HepG2 (cell line): ENCODE measurements around the gene CCDC80. TPM values are rescaled to one million over a fixed set of nuclear protein-coding genes. Genes with fewer than 3 reads are reported as not detected.

ENCODE experiments used
- ASH2L ChIP-seq: fragments of 300-600, 200-600 bp; sonication (generic); IDR thresholded peaks from 2 replicates; pipeline ENCODE4 v1.7.0; 2017; ENCODE audit warnings: low read depth, mild to moderate bottlenecking, moderate library complexity, mixed read lengths, low read length; ENCODE audit not compliant: insufficient read length
- BRD4 ChIP-seq: sonication (generic); formaldehyde crosslinking; IDR thresholded peaks from 2 replicates; pipeline ENCODE4 v1.4.0; 2020; ENCODE audit warnings: missing genetic modification reagents
- EEA1 ChIP-seq: sonication (generic); formaldehyde crosslinking; IDR thresholded peaks from 2 replicates; pipeline ENCODE4 v1.5.1; 2020; ENCODE audit warnings: mild to moderate bottlenecking, missing genetic modification reagents, borderline replicate concordance
- FOSL1 ChIP-seq: sonication (generic); formaldehyde crosslinking; IDR thresholded peaks from 2 replicates; pipeline ENCODE4 v1.9.0; 2021; ENCODE audit warnings: missing genetic modification reagents, borderline replicate concordance
- GPN1 ChIP-seq: sonication (generic); formaldehyde crosslinking; IDR thresholded peaks from 2 replicates; pipeline ENCODE4 v1.5.1; 2020; ENCODE audit warnings: missing genetic modification reagents, borderline replicate concordance
- HDAC1 ChIP-seq: sonication (generic); formaldehyde crosslinking; IDR thresholded peaks from 2 replicates; pipeline ENCODE4 v1.5.1; 2020; ENCODE audit warnings: mild to moderate bottlenecking, missing genetic modification reagents
- HHEX ChIP-seq: IDR thresholded peaks from 2 replicates; pipeline ENCODE4 v1.6.1; 2016; ENCODE audit warnings: control low read depth
- KDM5A ChIP-seq: fragments of 200-600 bp; sonication (generic); IDR thresholded peaks from 2 replicates; pipeline ENCODE4 v1.7.0; 2018; ENCODE audit warnings: antibody characterized with exemption, mild to moderate bottlenecking, low read length, borderline replicate concordance
- MTERF4 ChIP-seq: sonication (generic); formaldehyde crosslinking; IDR thresholded peaks from 2 replicates; pipeline ENCODE4 v1.8.0; 2023; ENCODE audit warnings: mild to moderate bottlenecking, missing genetic modification reagents
- NFKB2 ChIP-seq: sonication (generic); formaldehyde crosslinking; IDR thresholded peaks from 2 replicates; pipeline ENCODE4 v1.4.0; 2020; ENCODE audit warnings: missing genetic modification reagents, borderline replicate concordance
- NPAS2 ChIP-seq: sonication (generic); formaldehyde crosslinking; IDR thresholded peaks from 2 replicates; pipeline ENCODE4 v1.8.0; 2022; ENCODE audit warnings: mild to moderate bottlenecking, missing genetic modification reagents, borderline replicate concordance
- PAF1 ChIP-seq: IDR thresholded peaks from 2 replicates; pipeline ENCODE4 v1.6.1; 2016; ENCODE audit warnings: missing genetic modification reagents, missing compliant biosample characterization
- REL ChIP-seq: sonication (generic); formaldehyde crosslinking; conservative IDR thresholded peaks from 2 replicates; pipeline ENCODE4 v1.8.0; 2022; ENCODE audit warnings: mild to moderate bottlenecking, missing genetic modification reagents, moderate library complexity
- REST ChIP-seq, 2 experiments: IDR thresholded peaks; 2 replicates each; pipeline ENCODE4 v1.6.1; 2011 to 2012; ENCODE audit warnings: low read length in 2 of 2, borderline replicate concordance in 1 of 2, low read depth in 1 of 2, mild to moderate bottlenecking in 1 of 2, moderate library complexity in 1 of 2
- UBTF ChIP-seq: sonication (generic); formaldehyde crosslinking; IDR thresholded peaks from 2 replicates; pipeline ENCODE4 v1.4.0; 2020; ENCODE audit warnings: mild to moderate bottlenecking, missing genetic modification reagents
- ZBTB42 ChIP-seq: sonication (generic); formaldehyde crosslinking; IDR thresholded peaks from 2 replicates; pipeline ENCODE4 v1.5.0; 2020; ENCODE audit warnings: mild to moderate bottlenecking, missing genetic modification reagents
- ZBTB43 ChIP-seq: sonication (generic); formaldehyde crosslinking; conservative IDR thresholded peaks from 2 replicates; pipeline ENCODE4 v1.4.0; 2020; ENCODE audit warnings: missing genetic modification reagents
- ZFP82 ChIP-seq: sonication (generic); formaldehyde crosslinking; IDR thresholded peaks from 2 replicates; pipeline ENCODE4 v1.5.1; 2020; ENCODE audit warnings: mild to moderate bottlenecking, missing genetic modification reagents, borderline replicate concordance
- ZNF121 ChIP-seq: sonication (generic); formaldehyde crosslinking; IDR thresholded peaks from 2 replicates; pipeline ENCODE4 v1.5.0; 2020; ENCODE audit warnings: mild to moderate bottlenecking, missing genetic modification reagents
- ZNF546 ChIP-seq: sonication (generic); formaldehyde crosslinking; conservative IDR thresholded peaks from 2 replicates; pipeline ENCODE4 v1.8.1; 2023; ENCODE audit warnings: mild to moderate bottlenecking, missing genetic modification reagents
- ZSCAN20 ChIP-seq: sonication (generic); formaldehyde crosslinking; IDR thresholded peaks from 2 replicates; pipeline ENCODE4 v1.4.0; 2020; ENCODE audit warnings: missing genetic modification reagents, mild to moderate bottlenecking, borderline replicate concordance
- polyA plus RNA-seq, 8 experiments: library from polyadenylated mRNA; depleted of rRNA in 3 of 8; stranded (reverse) in 7 of 8; unstranded in 1 of 8; fragments of >200 nt; fragmentation: Illumina TruSeq in 4 of 8; extraction: Trizol in 4 of 8; gene quantifications; 2 replicates each; pipeline versions ENCODE4 v1.2.1 to v1.2.3, GENCODE V29; 2011 to 2016; ENCODE audit warnings: low read depth in 4 of 8, missing spikeins in 1 of 8, mixed read lengths in 1 of 8; ENCODE audit not compliant: insufficient read depth in 1 of 8
- total RNA-seq, 5 experiments: library from RNA; depleted of rRNA; stranded (reverse); fragments of >200 nt; fragmentation: Illumina TruSeq; extraction: Trizol; gene quantifications; 2 replicates each; pipeline ENCODE4 v1.2.3, GENCODE V29; 2016; ENCODE audit warnings: low read depth in 1 of 5

Gene CCDC80
- total and polyA plus RNA-seq, 2 of the 13 experiments (the other 11 are each of a cell fraction or from before 2014, with no cell fraction given), result not detected

GRCh38 chr3:112561484-112561733, 79.5 kb downstream of the CCDC80 start (continued):
- TF ChIP-seq ZFP82 (0 out of 2 replicates have a peak, but pooled peaks have one; percentile 52), ZSCAN20 (CRISPR knock-in tag) (peak; percentile 65; the same call in 1 of the 2 replicates), KDM5A (peak; percentile 32; the same call in 1 of the 2 replicates), PAF1 (CRISPR knock-in tag) (no peak), HDAC1 (CRISPR knock-in tag) (no peak), MTERF4 (no peak), EEA1 (CRISPR knock-in tag) (0 out of 2 replicates have a peak, but pooled peaks have one; percentile 55), REL (CRISPR knock-in tag) (0 out of 2 replicates have a peak, but pooled peaks have one; percentile 65), ZNF121 (CRISPR knock-in tag) (no peak), GPN1 (no peak; the same call in 1 of the 2 replicates), FOSL1 (no peak), REST (IDR thresholded peaks at IDR 0.05; ENCODE audit: borderline replicate concordance in 1 of 2, low read depth in 1 of 2, low read length in 2 of 2) (no peak), ASH2L (peak; percentile 80), HHEX (no peak), BRD4 (CRISPR knock-in tag) (peak; percentile 53; the same call in 1 of the 2 replicates), NFKB2 (no peak), UBTF (CRISPR knock-in tag) (0 out of 2 replicates have a peak, but pooled peaks have one; percentile 23), ZBTB43 (CRISPR knock-in tag) (0 out of 2 replicates have a peak, but pooled peaks have one; percentile 17), ZBTB42 (CRISPR knock-in tag) (no peak), ZNF546 (CRISPR knock-in tag) (no peak), NPAS2 (CRISPR knock-in tag) (no peak)
